Measurements from ENCODE around the gene TNFRSF18.

TNFRSF18 gene

DNA sequence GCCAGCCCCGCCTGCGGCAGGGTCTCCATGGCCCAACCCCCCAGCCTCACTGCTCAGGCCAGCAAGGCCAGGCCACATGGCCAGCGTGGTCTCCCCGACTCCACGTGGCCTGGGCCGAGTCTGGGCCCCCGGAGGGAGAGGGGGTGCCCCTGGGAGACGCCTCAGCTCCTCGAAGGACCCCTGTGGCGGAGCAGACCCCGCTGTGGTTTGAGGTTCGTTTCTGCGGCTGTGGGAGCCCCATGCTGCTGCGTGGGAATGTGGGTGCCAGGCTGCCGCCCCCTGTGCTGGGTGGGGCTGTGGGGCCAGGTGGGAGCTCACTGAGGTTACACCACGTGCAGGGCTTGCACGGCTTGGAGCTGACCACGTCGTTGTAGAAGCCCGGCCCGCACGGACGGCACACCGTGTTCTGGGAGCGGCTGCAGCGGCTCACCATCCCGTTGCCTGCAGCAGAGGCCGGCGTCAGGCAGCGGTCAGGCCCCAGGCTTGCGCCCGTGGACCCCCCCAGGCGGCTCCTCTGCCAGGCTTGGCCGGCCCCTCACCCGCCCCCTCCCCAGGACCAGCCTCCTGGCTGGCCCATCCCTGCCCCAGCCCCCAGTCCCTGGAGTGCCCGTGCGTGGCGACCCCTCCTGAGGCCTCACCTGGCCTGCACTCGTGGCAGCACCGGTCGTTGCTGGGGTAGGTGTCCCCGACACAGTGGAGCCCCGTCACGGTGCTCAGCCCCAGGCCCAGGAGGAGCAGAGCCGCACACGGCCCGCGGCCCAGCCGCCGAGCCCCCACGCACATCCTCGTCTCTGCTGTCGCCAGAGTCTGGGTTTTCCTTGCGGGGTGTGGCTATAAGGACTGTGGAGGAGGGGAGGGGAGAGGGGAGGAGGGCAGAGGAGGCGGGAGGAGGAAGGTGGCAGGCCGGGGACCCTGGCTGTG is 7.2 kb upstream of the TNFRSF18 start, which contains the start of gene TNFRSF4:
TSS of gene TNFRSF4 (minus strand) at position 809 of the 921 bp plus-strand sequence. CDS start at position 783, 26 bp downstream.
- in situ Hi-C loops (cut with HindIII; ENCODE audit: low sequenced_read_pairs) = no loop called here

DNA sequence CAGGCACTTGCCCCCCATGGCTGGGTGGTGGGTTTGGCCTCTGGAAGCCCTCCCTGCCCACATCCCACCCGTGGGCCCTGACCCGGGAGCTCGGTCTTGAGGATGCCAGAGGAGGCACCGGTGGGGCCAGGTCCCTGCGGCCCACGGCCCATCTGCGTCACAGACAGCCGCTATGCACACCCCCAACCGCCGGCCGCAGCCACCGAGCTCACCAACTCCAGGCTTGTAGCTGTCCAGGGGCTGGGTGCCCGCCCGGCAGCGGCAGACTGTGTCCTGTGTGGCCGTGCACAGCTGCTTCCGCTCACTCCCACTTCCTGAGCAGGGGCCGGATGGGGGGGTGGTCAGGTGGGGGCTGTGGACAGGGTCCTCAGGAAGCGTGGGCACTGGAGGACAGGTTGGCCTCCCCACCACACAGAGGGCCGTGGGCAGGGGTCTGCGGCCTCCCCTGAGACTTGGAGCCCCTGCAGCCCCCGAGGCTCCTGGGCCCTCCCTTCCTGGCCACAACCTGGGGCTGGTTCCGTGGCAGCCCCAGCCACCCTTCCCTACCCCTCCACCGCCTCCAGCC is 6.5 kb upstream of the TNFRSF18 start:
- in situ Hi-C loops (cut with HindIII; ENCODE audit: low sequenced_read_pairs) = no loop called here

DNA sequence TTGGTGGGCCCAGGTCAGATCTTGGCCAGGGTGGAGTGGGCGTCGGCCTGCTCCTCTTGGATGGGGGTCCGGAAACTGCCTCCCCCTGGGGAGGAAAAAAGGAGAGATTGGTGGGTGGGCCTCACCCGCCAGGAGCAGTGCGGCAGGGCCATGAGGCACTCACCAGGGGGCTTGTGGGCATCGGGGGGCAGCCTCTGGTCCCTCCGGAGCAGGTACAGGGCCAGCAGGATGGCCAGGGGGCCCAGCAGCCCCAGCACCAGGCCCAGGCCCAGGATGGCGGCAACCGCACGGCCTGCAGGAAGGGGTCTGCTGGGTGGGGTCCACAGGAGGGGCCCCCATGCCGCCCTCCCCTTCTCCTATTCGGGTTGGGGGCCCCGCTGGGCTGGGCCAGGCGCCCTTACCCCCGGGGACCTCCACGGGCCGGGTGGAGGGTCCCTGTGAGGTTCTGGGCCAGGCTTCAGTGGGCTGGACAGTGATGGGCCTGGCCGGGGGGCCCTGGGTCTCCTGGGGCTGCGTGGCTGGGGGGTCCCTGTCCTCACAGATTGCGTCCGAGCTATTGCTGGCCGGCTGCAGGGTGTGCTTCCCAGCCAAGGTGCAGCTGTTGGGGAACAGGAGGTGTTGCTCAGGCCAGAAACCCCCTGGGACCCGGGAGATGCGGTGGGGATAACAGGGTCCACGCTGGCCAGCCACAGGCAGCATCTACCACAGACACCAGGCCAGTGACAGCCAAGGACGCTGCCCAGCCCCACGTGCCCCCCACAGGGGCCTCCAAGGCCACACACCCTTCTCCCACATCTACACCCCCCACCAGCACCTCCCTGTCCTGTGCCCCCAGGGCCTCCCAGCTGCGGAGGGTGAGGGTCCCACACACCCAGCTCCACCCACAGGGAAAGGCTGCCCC is 5.4 kb upstream of the TNFRSF18 start:
- in situ Hi-C loops (cut with HindIII; ENCODE audit: low sequenced_read_pairs) = no loop called here

DNA sequence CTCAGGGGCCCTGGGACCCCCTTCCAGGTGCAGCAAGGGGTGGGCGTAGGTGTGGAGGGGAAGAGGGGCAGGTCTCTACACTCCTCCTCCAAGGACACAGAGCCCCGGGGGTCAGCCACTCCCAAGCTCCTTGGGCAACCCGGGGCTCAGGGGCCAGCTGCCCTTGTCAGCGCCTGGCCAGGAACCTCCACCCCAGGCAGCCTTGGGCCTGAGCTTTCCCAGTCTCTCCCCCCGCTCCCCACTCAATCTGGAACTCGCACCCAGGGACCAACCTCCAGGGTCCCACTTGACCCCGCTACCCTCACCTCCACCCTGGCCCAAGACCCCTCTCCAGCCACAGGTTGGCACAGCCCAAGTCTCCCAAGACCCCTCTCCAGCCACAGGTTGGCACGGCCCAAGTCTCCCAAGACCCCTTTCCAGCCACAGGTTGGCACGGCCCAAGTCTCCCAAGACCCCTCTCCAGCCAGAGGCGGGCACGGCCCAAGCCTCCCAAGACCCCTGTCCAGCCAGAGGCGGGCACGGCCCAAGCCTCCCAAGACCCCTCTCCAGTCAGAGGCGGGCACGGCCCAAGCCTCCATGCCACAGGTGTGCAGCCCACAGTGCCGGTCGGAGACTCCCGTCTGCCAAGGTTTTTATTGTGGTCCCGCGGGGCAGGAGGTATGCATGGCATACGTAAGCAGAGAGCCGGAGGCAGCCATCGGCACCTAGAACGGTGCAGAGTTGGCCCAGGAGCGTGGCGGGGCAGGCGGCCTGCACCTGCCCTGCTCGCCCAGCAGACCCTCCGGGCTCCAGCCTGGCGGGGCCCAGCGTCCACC is 4.5 kb upstream of the TNFRSF18 start:
- in situ Hi-C loops (cut with HindIII; ENCODE audit: low sequenced_read_pairs) = no loop called here

DNA sequence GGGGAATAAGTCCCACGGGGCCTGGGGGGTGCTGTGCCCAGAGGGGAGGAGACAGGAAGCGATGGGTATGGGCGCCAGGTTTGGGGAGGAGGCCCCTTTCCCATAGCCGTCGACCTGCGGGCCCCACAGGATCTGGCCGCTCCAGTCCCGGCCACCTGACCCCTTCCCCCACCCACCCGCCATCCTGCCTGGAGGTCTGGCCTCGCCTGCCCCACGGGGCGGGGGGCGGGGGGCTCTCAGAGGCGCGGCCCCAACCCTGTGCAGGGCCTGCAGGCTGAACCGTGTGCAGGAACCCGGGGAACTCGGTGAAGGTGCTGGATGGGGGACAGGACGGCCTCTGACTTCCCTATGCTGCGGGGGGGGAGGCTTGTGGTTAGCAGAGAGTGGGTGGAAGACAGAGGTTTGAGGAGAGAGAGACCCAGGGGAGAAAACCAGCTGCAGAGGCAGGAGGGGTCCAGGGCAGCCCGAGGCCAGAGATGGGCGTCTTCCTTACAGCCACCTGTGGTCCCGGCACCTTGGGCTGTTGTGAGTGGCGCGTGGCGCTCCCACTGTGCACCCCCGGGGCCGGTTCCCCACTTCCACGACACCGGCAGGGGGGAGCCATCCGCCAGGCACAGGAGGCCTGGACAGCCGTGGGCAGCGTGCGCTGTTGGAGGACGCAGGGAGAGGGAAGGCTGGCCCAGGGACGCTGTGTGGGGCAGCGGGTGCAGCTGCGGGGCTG is 2.5 kb upstream of the TNFRSF18 start:
- in situ Hi-C loops (cut with HindIII; ENCODE audit: low sequenced_read_pairs) = no loop called here

DNA sequence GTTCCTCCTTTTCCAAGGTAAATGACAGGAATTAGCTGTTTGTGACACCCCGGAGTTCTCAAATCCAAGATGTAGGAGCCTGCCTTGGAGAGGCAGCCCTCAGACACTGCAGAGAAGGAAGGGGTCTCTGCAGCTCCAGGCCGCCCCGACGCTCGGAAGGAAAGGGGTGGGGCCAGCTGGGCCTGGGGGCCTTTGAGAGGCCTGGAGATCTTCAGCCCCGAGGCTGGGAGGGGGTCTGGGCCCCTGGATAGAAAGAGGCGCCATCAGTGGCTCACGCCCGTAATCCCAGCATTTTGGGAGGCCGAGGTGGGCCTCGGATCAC is 1.1 kb upstream of the TNFRSF18 start:
- in situ Hi-C loops (cut with HindIII; ENCODE audit: low sequenced_read_pairs) = no loop called here

DNA sequence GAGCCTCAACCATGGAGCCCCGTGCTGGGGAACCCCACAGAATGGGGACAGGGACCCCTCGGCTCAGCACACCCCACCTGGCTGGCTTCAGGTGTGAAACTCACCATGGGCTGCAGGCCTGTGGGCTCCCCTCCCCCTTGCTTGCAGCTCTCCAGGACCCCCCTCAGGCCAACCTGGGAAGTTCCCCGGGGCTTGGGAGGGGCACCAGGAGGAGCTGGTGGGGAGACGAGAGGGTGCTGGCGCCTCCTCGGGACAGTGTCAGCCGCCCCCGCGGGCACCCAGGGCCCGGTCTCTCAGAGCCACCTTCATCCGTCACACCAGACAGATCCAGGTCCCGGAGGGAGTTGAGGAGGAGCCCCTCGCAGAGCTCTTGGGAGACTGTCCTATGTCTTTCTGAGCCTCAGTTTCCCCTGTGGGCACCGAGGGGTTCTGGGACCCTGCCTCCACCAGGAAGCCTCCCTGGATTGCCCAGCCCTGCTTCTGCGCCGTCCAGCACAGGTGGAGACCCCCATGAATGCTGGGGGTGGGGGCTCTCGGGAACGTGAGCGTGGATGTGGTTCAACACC is 657 bp upstream of the TNFRSF18 start:
- in situ Hi-C loops (cut with HindIII; ENCODE audit: low sequenced_read_pairs) = no loop called here

DNA sequence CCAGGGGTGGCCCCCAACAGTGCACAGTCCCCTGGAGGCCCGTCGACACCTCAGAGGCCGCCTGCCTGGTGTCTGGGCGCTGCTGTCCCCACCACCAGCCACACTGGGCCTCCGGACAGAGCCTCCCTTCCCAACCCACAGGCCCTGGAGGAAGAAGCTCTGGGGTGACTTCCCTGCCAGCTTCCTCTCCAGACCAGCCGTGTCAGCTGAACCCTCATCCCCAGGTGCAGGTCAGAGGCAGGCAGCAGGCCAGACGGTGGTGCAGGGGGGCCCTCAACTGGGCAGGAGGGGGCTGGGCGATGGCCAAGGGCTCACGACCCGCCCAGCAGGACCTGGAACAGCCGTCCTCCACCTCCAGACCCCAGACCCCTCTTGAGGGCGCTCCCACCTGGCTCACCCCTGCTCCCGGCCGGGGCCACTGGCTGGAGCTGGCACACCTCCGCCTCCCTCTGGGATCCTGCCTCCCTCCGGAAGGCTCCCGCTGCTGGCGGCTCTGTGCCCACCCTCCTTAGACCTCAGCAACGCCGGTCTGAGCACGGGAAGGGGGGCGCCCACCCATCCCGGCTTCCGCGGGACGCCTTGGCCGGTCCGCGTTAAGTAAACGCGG is 520 bp downstream of the TNFRSF18 start:
- in situ Hi-C loops (cut with HindIII; ENCODE audit: low sequenced_read_pairs) = no loop called here

DNA sequence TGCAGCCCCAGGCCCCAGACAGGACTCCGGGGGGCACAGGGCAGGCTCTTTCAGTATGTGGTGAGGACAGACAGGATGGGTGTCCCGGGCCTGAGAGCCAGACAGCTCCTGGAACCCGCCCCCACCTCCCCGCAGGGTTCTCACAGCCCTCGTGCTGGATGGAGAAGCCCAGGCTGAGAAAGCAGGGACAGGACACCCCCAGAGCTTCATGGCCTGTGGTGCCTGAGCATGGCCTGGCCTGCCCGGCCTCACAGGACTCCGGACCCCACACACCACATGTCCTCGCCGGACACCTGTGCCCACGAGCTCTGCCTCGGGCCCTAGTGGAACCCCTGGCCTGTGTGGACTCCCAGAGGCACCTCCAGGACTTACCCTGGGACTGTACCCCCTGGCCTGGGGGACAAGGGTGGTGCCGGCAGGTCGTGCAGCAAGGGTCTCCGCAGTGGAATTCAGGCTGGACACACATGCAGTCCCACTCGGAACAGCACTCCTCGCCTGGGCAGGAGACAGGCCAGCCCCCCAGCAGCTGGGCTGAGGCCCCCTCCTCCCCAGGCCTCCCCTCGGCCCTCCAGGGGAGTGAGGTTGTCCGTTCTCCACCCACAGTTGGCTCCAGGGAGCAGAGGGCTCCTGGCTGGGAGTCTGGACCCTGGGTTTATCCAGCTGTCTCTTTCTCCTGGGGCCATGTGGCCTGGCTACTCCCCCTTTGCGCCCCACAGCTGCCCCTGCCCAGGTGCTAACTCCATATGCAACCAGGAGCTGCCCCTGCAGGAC is 1.2 kb downstream of the TNFRSF18 start:
- in situ Hi-C loops (cut with HindIII; ENCODE audit: low sequenced_read_pairs) = no loop called here

DNA sequence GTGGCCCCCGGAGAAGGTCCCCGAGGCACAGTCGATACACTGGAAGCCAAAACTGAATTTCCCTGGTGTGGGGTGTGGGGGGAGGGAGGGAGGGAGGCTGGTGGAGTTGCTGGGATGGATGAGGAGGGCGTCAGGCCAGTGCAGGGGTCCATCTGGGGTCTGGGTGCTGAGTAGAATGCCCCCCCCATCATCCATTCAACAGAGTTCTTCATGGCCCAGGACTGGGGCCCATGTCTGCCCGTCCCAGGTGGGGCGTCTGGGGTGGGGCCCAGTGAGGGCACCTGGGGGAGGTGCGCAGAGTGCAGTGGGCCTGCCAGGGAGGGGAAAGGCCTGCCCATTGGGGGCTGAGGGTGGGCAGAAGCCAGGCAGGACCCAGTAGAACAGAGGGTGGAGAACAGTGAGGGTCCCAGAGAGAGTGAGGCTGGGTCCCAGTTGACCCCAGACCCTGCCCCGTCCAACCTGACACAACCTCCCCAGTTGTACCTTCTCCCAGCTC is 1.9 kb downstream of the TNFRSF18 start:
- in situ Hi-C loops (cut with HindIII; ENCODE audit: low sequenced_read_pairs) = no loop called here

DNA sequence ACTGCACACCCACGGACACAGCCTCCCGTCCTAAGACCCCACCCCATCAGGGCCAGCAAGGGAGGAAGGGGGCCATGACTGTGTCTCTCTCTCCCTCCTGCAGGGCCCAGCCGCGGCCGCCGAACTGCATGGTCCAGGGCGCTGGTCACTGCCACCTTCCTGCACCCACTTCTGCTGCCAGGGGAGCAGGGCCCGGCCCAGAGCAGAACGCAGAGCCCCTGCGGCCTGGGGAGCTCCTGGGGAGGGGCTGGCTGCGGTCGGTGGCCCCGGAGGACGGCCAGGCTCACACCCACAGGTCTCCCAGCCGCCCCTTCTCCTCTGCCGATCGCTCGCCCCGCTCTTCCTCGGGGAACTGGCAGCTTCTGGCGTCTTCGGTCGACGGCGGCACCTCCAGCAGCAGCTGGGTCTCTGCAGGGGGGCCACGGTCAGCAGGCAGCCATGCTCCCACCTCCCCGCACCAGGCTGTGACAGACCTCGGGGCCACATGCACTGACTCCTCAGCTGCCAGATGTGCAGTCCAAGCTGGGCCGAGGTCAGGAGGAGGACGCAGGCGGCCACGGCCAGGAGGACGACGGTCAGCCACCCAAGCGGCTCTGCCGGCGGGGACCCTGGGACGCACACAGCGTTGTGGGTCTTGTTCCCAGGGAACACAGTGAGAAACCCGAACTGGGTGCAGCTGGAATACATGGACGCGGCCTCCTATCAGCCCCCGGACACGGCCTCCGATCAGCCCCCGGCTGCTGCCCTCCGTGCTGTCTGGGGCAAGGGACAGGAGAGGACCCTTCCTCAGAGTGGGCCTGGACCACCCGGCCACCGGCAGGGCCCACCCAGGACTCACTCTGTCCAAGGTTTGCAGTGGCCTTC is 2.6 kb downstream of the TNFRSF18 start:
- in situ Hi-C loops (cut with HindIII; ENCODE audit: low sequenced_read_pairs) = no loop called here

DNA sequence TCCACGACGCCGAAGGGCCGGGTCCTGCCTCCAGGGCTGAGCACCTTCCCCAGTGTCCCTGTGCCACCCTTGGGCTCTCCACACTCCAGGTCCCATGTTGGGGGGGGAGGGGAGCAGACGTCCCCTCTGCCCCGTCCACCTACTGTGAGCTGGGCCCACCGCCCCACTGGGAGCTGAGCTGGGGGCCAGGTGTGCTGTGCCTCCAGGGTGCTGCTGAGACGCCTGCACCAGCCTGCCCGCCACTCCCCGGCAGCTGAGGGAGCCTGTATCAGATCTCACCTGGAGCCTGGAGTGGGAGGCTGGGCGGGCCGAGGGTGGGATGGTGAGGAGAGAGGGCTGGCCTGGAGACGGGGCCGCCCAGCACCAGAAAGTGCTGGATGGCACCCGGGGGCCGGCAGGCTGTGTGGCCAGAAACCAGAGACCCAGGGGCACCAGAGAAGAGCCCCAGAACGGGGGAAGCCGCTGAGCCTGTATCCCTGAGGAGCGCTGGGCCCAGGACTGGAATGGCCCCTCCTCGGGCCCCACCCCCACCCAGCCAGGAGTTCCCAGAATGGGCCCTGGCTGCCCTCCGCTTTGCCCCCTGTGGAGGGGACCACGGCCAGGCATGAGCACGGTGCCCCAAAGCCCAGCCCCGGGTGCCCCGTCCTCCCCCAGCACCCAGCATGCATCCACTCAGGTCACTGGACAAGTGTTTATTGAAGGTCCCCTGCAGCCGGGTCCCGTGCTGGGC is 3.4 kb downstream of the TNFRSF18 start:
- in situ Hi-C loops (cut with HindIII; ENCODE audit: low sequenced_read_pairs) = no loop called here

DNA sequence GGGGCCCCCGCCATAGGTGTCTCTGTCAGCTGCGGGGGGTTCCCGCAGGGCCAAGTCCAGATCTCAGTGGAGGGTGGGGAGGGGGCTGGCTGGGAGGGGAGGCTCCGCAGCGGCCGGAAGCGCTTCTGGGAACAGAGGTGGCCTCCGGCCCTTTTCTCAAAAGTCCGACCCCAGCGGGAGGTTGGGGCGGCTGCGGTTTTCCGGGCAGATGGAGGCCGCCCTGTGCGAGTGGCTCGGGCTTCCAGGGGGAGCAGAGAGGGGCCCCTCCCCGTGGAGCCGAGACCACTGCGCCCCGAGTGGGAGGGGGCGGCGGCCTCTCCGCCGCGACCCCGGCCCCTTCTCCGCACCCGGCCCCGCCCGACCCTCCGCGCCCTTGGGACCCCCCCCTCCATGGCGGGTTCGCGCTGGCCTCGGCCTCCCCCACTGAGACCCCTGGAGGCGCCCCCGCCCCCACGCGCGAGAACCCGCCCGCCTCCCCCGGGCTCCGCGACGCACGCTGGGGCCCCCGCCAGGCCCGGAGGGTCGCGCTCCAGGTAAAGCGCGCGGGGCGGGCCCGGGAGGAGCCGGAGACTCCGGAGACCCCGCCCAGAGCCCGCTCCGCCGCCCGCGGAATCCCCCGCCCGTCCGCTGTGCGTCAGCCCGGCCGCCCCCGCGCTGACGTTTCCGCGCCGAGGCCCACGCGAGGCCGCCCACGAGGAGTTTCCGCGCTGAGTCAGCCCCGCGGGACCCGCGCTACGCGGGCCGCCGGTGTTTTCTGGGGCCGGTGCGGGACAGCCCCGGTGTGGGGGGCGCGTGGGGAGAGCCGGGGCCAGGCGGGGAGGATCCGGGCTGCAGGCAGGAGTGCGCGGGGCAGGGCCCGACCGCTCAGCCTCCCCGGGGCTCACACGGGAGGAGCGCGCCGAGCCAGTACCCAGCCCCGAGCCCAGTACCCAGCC is 5.2 kb downstream of the TNFRSF18 start:
- in situ Hi-C loops (cut with HindIII; ENCODE audit: low sequenced_read_pairs) = no loop called here

DNA sequence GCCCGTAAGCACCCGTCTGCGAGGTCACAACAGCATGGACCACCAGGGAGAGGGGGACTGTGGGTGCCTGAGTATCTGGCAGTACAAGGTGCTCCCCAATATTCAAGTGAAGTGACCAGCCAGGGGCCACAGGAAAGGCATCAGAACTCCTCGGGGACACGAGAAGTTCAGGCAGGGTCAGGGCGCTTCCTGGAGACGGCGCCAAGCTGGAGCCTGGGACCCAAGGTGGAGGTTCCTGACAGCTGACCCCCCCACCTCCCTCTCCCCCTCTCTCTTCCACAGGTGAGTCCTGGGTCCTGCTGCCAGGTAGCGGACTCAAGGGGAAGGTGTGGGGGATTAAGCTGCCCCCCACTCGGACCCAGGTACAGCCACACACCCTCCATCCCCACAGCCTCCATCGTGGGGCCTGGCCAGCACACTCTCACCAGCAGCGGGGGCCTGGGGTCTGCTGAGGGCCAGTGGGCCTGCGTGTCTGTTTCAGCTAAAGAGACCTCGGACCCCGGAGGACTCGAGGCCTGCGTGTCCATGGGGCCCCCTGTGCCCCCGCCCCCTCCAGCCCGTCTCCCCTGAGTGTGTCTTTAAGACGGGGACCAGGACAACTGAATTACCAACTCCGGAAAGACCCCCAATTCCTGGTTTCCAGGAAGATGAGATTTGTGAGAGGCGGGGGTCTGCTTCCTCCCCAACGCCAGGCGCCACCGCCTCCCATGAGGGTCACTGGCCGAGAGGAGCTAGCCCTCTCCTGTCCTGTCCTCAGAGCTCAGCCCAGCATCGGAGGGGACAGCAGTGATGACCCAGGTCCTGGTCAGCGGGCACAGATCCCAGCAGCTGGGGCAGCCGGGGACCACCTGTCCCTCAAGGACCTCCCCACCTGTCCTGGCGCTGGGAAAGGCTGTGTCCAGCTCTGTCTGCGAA is 6.2 kb downstream of the TNFRSF18 start:
- in situ Hi-C loops (cut with HindIII; ENCODE audit: low sequenced_read_pairs) = no loop called here
